ENCODE data around the gene RBMS3. TPM values are rescaled to one million over a fixed set of nuclear protein-coding genes. Genes with fewer than 3 reads are reported as not detected.

The RBMS3 gene
- total RNA-seq, 1 experiment from 2014 or later: 1.3 TPM

DNA sequence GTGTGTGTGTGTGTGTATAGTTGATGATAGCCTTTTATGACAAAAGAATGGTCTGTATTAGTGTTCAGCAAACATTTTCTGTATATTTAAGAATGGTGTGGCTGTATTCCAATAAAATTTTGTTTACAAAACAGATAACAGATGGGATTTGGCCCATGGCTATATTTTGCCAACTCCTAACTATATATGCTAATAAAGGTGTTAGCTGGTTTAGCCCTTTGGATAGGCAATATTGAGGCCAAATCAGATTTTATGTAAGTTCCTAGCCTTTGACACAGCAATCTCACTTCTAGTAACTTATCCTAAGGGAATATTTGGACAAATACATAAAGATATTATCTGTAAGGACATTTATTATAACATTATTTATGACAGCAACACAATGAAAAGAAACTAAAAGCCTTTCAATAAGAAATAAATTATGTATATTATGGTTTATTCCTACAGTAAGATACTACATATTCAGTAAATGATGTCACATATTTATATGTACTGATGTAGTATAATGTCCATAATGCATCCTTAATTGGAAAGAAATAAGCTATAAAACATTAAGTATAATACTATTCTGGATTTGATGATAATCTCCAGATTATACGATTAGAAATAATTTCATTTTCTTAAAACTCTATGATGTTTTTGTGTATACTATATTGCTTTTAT is 264.0 kb downstream of the RBMS3 start:
- Mint-ChIP-seq H3K27ac (ENCODE audit: unreplicated experiment) (no peak overlapping the region), H3K27me3 (ENCODE audit: unreplicated experiment) (no peaks in the 10 kb centered on the region), H3K9me3 (ENCODE audit: low read depth, unreplicated experiment) (no peaks in the 10 kb centered on the region), H3K36me3 (ENCODE audit: insufficient read depth, unreplicated experiment) (no peaks in the 10 kb centered on the region), H3K4me3 (ENCODE audit: low read depth, unreplicated experiment) (no peak overlapping the region), H3K4me1 (ENCODE audit: low read depth, unreplicated experiment) (peaks cover 10% of the 10 kb centered on the region)
- CTCF ChIA-PET: no interaction called here
- intact Hi-C loops (cut with micrococcal nuclease; ENCODE audit: unreplicated experiment): no loop called here
- no peak for DNase-seq
- TF ChIP-seq, protein P1, sequence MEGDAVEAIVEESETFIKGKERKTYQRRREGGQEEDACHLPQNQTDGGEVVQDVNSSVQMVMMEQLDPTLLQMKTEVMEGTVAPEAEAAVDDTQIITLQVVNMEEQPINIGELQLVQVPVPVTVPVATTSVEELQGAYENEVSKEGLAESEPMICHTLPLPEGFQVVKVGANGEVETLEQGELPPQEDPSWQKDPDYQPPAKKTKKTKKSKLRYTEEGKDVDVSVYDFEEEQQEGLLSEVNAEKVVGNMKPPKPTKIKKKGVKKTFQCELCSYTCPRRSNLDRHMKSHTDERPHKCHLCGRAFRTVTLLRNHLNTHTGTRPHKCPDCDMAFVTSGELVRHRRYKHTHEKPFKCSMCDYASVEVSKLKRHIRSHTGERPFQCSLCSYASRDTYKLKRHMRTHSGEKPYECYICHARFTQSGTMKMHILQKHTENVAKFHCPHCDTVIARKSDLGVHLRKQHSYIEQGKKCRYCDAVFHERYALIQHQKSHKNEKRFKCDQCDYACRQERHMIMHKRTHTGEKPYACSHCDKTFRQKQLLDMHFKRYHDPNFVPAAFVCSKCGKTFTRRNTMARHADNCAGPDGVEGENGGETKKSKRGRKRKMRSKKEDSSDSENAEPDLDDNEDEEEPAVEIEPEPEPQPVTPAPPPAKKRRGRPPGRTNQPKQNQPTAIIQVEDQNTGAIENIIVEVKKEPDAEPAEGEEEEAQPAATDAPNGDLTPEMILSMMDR (IDR thresholded peaks at IDR 0.05; ENCODE audit: unreplicated experiment): no peak
- BruUV-seq (replicated peaks): no TSS peak

GRCh38 chr3:29545615-29546014 is 264.7 kb downstream of the RBMS3 start:
- no peak for DNase-seq
- BruUV-seq (replicated peaks): no TSS peak
- Mint-ChIP-seq H3K27ac (ENCODE audit: unreplicated experiment) (no peak overlapping the region), H3K27me3 (ENCODE audit: unreplicated experiment) (no peaks in the 10 kb centered on the region), H3K36me3 (ENCODE audit: insufficient read depth, unreplicated experiment) (no peaks in the 10 kb centered on the region), H3K4me3 (ENCODE audit: low read depth, unreplicated experiment) (no peak overlapping the region), H3K4me1 (ENCODE audit: low read depth, unreplicated experiment) (peaks cover 10% of the 10 kb centered on the region), H3K9me3 (ENCODE audit: low read depth, unreplicated experiment) (no peaks in the 10 kb centered on the region)
- CTCF ChIA-PET: interaction anchor here (1.3 kb wide), 1 partner anchor 10 kb away, joined by 5 read pairs; no protein-coding TSS in a partner anchor
- intact Hi-C loops (cut with micrococcal nuclease; ENCODE audit: unreplicated experiment): no loop called here
- TF ChIP-seq, protein P1 (IDR thresholded peaks at IDR 0.05; ENCODE audit: unreplicated experiment): no peak

DNA sequence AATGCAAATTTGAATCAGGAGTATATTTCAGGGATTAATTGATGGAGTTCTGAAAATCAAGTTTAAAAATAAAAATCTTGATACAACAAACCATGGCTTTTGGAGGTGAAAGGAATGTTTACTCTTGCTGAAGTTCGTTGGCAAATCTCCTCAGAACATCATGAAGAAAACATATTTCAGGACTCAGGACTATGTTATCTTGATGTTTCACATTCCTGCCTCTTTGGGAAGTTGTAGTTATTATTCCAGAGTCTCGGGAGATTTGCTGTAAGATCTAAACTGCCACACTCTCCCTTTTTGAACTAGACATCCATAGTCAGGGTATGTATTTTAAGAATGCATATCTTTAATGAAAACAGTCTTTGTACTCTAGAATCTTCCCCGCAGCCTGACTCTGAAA is 271.2 kb downstream of the RBMS3 start:
- BruUV-seq (replicated peaks): no TSS peak
- Mint-ChIP-seq H3K36me3 (ENCODE audit: insufficient read depth, unreplicated experiment) (no peaks in the 10 kb centered on the region), H3K27ac (ENCODE audit: unreplicated experiment) (no peak overlapping the region), H3K27me3 (ENCODE audit: unreplicated experiment) (no peaks in the 10 kb centered on the region), H3K4me1 (ENCODE audit: low read depth, unreplicated experiment) (no peaks in the 10 kb centered on the region), H3K4me3 (ENCODE audit: low read depth, unreplicated experiment) (no peak overlapping the region), H3K9me3 (ENCODE audit: low read depth, unreplicated experiment) (no peaks in the 10 kb centered on the region)
- TF ChIP-seq, protein P1 (IDR thresholded peaks at IDR 0.05; ENCODE audit: unreplicated experiment): no peak
- DNase-seq: no peak
- intact Hi-C loops (cut with micrococcal nuclease; ENCODE audit: unreplicated experiment): no loop called here
- CTCF ChIA-PET: no interaction called here

- TF ChIP-seq, protein P1 (IDR thresholded peaks at IDR 0.05; ENCODE audit: unreplicated experiment): no peak
- Mint-ChIP-seq H3K27ac (ENCODE audit: unreplicated experiment) (no peak overlapping the region), H3K4me1 (ENCODE audit: low read depth, unreplicated experiment) (no peaks in the 10 kb centered on the region), H3K4me3 (ENCODE audit: low read depth, unreplicated experiment) (no peak overlapping the region), H3K9me3 (ENCODE audit: low read depth, unreplicated experiment) (no peaks in the 10 kb centered on the region), H3K27me3 (ENCODE audit: unreplicated experiment) (no peaks in the 10 kb centered on the region), H3K36me3 (ENCODE audit: insufficient read depth, unreplicated experiment) (no peaks in the 10 kb centered on the region)
- CTCF ChIA-PET: no interaction called here
- DNase-seq: no peak
- intact Hi-C loops (cut with micrococcal nuclease; ENCODE audit: unreplicated experiment): no loop called here
- no TSS peak for BruUV-seq (replicated peaks)
Observed at GRCh38 chr3:29554566-29554965, 273.7 kb downstream of the RBMS3 start.
